ENCODE data around the gene MSMO1.

Gene MSMO1

GRCh38 chr4:165382640-165383039 lies 55.2 kb downstream of the MSMO1 start:
- no peaks in the 10 kb centered on the region for H3K9me3 Mint-ChIP-seq
- peaks cover 2% of the 10 kb centered on the region for H3K36me3 Mint-ChIP-seq (ENCODE audit: low read depth)
- no peak overlapping the region for H3K27ac Mint-ChIP-seq
- no peak overlapping the region for H3K4me3 Mint-ChIP-seq
- H3K4me1 Mint-ChIP-seq (ENCODE audit: low read depth): no peaks in the 10 kb centered on the region
- peaks cover 58% of the 10 kb centered on the region for H3K27me3 Mint-ChIP-seq (ENCODE audit: low read depth)

GRCh38 chr4:165383591-165384073 lies 56.2 kb downstream of the MSMO1 start:
- Mint-ChIP-seq H3K27ac (no peak overlapping the region), H3K9me3 (no peaks in the 10 kb centered on the region), H3K4me3 (no peak overlapping the region), H3K36me3 (ENCODE audit: low read depth) (peaks cover 2% of the 10 kb centered on the region), H3K27me3 (ENCODE audit: low read depth) (peaks cover 53% of the 10 kb centered on the region), H3K4me1 (ENCODE audit: low read depth) (no peaks in the 10 kb centered on the region)

GRCh38 chr4:165384186-165384585 lies 56.7 kb downstream of the MSMO1 start:
- H3K36me3 Mint-ChIP-seq (ENCODE audit: low read depth): peaks cover 2% of the 10 kb centered on the region
- no peaks in the 10 kb centered on the region for H3K9me3 Mint-ChIP-seq
- H3K4me1 Mint-ChIP-seq (ENCODE audit: low read depth): no peaks in the 10 kb centered on the region
- H3K27ac Mint-ChIP-seq: no peak overlapping the region
- no peak overlapping the region for H3K4me3 Mint-ChIP-seq
- peaks cover 49% of the 10 kb centered on the region for H3K27me3 Mint-ChIP-seq (ENCODE audit: low read depth)

GRCh38 chr4:165384598-165384997 lies 57.1 kb downstream of the MSMO1 start:
- Mint-ChIP-seq H3K4me1 (ENCODE audit: low read depth) (no peaks in the 10 kb centered on the region), H3K27ac (no peak overlapping the region), H3K4me3 (no peak overlapping the region), H3K27me3 (ENCODE audit: low read depth) (peaks cover 48% of the 10 kb centered on the region), H3K36me3 (ENCODE audit: low read depth) (peaks cover 2% of the 10 kb centered on the region), H3K9me3 (no peaks in the 10 kb centered on the region)

GRCh38 chr4:165385126-165385525 lies 57.7 kb downstream of the MSMO1 start:
- no peak overlapping the region for H3K27ac Mint-ChIP-seq
- no peaks in the 10 kb centered on the region for H3K36me3 Mint-ChIP-seq (ENCODE audit: low read depth)
- peaks cover 43% of the 10 kb centered on the region for H3K27me3 Mint-ChIP-seq (ENCODE audit: low read depth)
- H3K9me3 Mint-ChIP-seq: no peaks in the 10 kb centered on the region
- no peaks in the 10 kb centered on the region for H3K4me1 Mint-ChIP-seq (ENCODE audit: low read depth)
- H3K4me3 Mint-ChIP-seq: no peak overlapping the region

- no peak overlapping the region for H3K27ac Mint-ChIP-seq
- H3K9me3 Mint-ChIP-seq: no peaks in the 10 kb centered on the region
- no peaks in the 10 kb centered on the region for H3K36me3 Mint-ChIP-seq (ENCODE audit: low read depth)
- H3K27me3 Mint-ChIP-seq (ENCODE audit: low read depth): peaks cover 35% of the 10 kb centered on the region
- no peaks in the 10 kb centered on the region for H3K4me1 Mint-ChIP-seq (ENCODE audit: low read depth)
- H3K4me3 Mint-ChIP-seq: no peak overlapping the region
These were observed 58.9 kb downstream of the MSMO1 start for GRCh38 chr4:165386328-165386727.

- no peaks in the 10 kb centered on the region for H3K9me3 Mint-ChIP-seq
- no peaks in the 10 kb centered on the region for H3K4me1 Mint-ChIP-seq (ENCODE audit: low read depth)
- no peak overlapping the region for H3K27ac Mint-ChIP-seq
- H3K4me3 Mint-ChIP-seq: no peak overlapping the region
- peaks cover 22% of the 10 kb centered on the region for H3K27me3 Mint-ChIP-seq (ENCODE audit: low read depth)
- no peaks in the 10 kb centered on the region for H3K36me3 Mint-ChIP-seq (ENCODE audit: low read depth)
These were observed 61.3 kb downstream of the MSMO1 start for GRCh38 chr4:165388756-165389155.
